Astrocyte (in vitro differentiated cells and primary cell): ENCODE results near the gene TCEAL8.

Source experiments
- EZH2 ChIP-seq: IDR thresholded peaks from 2 replicates; pipeline ENCODE4 v1.6.1; 2012; ENCODE audit warnings: mild to moderate bottlenecking, low read length, inconsistent platforms; ENCODE audit not compliant: insufficient read depth
- TF ChIP-seq, protein P1 (sequence below): IDR thresholded peaks from 2 replicates; pipeline ENCODE4 v1.5.1; 2011; ENCODE audit warnings: low read depth, mild to moderate bottlenecking, inconsistent platforms, low read length, moderate library complexity; ENCODE audit not compliant: insufficient read depth

DNA sequence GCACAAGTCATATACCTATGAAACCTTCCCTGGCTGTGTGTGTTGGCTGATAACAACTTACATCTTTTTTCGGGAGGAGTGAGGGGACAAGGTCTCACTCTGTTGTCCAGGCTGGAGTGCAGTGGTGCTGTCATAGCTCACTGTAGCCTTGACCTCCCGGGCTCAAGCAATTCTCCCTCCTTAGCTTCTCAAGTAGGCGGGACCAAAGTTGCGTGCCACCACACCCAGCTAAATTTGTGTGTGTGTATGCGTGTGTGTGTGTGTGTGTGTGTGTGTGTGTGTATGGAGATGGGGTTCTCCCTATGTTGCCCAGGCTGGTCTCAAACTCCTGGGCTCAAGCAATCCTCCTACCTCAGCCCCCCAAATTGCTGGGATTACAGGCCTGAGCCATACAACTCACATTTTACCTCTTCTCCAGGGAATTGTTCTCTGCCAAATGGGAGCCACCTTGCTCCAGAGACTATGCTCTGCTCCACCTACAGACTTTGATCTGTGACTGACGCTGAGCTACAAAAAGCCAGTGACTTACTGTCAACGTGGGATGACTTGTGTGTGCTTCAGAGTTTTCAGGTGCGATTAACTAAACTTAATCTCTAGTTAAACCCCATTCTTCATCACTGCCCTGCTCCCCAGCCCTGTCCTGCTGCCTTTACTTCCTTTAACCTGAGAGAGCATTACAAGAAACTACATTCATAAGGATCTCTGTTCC, 42.1 kb downstream of the TCEAL8 start:
- TF ChIP-seq, protein P1, sequence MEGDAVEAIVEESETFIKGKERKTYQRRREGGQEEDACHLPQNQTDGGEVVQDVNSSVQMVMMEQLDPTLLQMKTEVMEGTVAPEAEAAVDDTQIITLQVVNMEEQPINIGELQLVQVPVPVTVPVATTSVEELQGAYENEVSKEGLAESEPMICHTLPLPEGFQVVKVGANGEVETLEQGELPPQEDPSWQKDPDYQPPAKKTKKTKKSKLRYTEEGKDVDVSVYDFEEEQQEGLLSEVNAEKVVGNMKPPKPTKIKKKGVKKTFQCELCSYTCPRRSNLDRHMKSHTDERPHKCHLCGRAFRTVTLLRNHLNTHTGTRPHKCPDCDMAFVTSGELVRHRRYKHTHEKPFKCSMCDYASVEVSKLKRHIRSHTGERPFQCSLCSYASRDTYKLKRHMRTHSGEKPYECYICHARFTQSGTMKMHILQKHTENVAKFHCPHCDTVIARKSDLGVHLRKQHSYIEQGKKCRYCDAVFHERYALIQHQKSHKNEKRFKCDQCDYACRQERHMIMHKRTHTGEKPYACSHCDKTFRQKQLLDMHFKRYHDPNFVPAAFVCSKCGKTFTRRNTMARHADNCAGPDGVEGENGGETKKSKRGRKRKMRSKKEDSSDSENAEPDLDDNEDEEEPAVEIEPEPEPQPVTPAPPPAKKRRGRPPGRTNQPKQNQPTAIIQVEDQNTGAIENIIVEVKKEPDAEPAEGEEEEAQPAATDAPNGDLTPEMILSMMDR = no peak
- TF ChIP-seq EZH2 = no peak
